Kidney capillary endothelial cell (primary cell): ENCODE measurements around the gene SF3A2.

Experiments
- DNase-seq: peaks from one replicate; pipeline ENCODE4 v3.0.0-alpha.2; 2018; ENCODE audit warnings: low spot score

The SF3A2 gene

DNA sequence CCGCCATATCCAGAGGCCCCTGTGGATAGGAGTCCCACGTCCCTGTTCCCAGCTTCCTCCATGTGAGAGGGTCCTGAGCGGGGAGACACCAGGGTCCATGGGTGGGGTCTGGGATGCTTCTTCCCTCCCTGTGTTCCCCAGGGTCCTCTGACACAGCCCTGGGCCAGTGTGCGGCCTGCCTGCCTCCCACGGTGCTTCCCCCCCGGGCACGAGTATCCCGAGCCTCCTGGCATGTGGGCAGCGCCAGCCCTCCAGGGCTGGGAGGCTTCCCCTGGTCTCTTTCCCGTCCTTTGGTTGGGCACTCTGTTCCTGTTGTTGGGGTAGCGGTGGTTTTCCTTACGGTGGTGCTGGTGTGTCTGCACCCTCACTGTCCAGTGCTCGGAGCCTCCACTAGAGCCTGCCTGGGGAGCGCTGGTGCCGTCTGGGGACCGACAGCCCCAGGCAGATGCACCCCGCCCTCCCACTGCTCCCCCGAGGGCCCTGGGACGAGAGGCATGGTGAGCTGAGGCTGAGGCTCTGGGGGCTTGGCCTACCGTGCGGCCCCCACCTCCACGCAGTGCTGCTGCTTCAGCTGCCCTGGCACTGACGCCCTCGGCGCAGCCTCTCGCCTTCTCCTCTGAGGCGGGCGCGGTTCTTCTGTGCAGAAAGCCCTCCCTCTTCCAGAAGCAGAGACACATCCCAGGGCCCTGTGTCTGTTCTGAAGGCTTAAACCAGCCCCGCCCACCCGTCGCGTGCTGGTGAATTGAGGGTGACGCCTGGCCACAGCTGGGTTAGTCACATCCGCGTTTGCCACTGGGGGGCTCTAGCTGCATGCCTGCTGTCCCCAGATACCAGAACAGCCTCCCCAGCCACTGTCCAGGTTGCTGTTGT, 28.4 kb upstream of the SF3A2 start:
- DNase-seq, result peak; percentile 76

DNA sequence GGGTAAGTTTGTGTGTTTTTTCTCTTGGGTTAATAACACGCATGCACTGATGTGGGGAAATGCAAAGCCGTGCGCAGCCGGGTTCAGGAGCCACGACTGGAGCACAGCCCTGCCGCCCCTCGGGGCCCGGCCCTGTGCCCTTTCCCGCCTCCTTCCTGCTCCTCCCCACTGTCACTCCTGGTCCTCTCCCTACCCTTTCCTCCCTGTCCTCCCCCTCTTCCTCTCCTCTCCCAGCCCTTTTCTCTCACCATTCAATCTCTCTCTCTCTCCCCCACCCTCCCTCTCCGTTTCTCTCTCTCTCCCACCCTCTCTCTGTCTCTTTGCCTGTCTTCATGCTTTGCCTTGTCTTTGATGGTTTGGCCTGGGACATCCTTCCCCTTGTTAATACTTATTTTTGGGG, 27.6 kb upstream of the SF3A2 start:
- no peak for DNase-seq

DNA sequence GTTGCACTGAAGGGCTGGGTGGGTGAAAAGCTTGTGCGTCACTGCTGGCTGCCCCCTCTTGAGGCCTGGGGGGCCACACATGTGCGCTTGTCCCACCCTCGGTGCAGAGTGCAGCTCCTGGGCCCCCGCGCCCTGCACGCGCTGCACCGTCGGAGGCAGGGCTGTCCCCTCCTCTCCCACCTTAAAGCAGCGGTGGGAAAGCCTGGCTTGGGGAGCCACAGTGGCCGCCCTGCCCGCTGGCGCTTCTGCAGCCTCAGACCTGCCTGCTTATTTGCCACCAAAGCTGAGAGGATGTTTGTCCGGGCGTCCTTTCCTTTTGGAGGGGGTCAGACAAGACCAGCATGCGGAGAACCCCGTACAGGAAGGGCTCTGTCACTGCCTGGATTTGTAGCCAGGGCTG, 27.2 kb upstream of the SF3A2 start:
- no peak for DNase-seq

DNA sequence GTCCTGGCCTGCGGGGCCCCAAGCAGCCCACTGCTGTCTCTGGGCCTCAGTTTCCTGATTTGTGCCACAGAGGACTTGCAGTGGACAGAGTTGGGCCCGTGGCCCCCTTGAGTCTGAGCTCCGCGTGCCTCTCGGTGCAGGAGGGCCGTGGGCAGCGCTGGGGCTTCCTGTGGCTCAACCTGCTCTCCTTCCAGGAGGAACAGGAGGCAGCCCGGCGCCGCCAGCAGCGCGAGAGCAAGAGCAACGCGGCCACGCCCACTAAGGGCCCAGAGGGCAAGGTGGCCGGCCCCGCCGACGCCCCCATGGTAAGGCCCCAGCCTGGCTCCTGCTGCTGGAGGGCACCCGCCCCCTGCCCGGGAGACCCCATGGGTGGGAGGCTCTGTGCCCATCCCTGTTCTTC, 26.4 kb upstream of the SF3A2 start:
- DNase-seq, result no peak

DNA sequence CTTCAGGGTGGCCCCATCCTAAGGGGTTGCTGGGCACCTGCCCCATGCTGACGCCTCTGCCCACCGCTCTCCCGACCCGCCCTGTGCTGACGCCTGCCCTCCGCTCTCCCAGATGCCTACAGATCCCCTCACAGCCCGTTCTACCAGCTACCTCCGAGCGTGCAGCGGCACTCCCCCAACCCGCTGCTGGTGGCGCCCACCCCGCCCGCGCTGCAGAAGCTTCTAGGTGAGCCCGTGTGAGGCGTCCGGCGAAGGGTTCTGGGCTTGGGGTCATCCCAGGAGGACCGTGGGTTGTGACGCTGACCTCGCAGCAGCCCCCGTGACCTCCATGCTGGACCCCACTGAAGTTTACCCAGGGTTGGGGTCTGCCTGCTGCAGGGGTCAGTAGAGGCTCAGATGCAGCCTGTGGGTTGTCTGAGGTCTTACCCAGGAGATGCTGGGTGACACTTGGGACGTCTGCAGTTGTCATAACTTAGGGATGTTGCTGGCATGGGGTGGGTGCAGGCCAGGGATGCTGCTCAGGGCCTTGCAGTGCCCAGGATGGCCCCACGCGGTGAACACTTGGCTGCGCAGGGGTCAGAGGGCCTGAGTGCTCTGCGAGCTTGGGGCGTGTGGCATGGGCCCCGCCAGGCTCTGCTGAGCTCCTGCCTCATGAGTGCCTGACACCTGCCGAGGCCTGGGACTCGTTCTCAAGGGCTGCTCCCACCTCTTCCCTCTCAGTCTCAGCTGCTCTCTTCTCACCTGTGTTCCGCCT, 25.5 kb upstream of the SF3A2 start:
- DNase-seq, result no peak

DNA sequence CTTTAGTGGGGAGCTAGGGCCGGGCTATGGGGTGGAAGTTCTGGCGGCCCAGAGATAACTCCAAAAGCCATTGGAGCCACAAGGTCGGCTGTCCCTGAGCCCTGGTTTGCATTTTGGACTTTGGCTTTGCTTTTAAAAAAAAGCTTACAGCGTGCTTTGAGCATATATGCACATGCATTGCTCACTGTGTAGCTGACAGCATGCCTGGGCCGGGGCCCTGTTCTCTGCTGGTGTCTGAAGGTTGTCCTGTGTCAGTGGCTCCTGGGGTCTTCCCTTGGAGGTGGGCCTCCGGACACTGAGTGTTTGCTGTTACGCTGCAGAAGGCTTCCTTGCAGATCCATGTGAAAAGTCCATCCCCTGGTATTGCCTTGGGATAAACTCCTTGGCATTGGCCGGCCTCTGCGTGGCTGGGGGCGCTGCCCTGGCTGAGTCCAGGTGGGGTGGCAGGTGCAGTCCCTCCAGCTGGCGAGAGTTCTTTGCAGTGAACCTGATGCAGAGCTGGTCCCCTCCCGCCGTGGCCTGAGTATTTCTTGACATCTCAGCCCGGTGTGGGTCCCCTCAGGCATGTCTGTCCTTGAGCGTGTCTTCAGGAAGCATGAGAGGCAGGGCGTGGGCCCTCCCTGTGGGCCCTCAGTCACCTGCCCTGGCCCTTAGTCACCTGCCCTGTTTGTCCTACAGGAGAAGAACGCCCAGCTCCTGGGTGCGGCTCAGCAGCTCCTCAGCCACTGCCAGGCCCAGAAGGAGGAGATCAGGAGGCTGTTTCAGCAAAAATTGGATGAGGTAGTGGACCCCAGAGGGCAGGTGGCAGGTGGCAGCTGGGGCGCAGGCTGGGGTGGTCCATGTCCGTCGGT, 23.5 kb upstream of the SF3A2 start:
- DNase-seq, result no peak

DNA sequence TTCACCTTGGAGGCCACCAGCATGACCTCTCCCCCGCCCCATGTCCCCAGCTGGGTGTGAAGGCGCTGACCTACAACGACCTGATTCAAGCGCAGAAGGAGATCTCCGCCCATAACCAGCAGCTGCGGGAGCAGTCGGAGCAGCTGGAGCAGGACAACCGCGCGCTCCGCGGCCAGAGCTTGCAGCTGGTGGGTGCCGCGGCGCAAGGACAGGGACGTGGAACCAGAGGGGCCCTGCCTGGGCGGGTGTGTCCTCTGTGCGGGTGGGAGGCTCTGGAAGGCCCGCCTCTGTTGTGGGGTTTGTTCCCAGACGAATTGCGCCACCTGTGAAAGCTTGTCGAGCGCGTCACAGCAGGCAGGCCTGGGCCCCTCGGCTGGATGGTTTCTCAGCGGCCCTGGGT, 22.8 kb upstream of the SF3A2 start:
- DNase-seq, result no peak

DNA sequence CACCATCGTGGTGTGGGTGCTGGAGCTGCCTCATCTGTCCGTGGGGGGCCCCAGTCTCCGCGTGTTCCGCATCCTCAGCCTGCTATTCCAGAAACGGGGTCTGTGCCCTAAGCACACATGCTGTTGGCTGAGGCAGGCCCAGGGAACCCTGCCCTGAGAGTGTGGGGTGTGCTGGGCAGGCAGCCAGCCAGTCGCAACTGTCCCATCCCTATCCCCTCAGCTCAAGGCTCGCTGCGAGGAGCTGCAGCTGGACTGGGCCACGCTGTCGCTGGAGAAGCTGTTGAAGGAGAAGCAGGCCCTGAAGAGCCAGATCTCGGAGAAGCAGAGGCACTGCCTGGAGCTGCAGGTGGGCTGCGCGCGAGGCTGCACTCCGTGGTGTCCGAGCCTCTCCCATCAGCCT, 22.4 kb upstream of the SF3A2 start:
- no peak for DNase-seq

DNA sequence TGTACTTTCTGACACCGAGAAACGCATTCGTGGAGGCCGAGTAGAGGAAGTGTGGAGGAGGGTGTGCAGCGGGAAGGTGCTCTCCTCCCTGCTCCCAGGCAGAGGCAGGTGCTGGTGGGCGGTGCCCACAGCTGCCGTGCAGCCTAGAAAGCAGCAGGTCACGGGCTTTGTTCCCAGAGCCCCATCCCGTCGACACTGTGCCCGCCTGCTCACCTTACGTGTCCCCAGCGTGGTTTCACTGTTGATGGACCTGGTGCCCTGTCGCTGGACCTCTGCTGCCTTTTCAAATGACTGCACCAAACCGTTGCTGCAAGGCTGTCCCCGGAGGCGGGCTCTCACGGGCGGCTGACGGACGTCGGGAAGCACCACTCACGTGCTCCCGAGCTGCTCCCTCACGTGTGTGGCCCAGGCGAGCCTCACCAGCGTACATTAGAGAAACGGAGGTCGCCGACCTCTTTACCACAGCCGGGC, 21.3 kb upstream of the SF3A2 start:
- no peak for DNase-seq

DNA sequence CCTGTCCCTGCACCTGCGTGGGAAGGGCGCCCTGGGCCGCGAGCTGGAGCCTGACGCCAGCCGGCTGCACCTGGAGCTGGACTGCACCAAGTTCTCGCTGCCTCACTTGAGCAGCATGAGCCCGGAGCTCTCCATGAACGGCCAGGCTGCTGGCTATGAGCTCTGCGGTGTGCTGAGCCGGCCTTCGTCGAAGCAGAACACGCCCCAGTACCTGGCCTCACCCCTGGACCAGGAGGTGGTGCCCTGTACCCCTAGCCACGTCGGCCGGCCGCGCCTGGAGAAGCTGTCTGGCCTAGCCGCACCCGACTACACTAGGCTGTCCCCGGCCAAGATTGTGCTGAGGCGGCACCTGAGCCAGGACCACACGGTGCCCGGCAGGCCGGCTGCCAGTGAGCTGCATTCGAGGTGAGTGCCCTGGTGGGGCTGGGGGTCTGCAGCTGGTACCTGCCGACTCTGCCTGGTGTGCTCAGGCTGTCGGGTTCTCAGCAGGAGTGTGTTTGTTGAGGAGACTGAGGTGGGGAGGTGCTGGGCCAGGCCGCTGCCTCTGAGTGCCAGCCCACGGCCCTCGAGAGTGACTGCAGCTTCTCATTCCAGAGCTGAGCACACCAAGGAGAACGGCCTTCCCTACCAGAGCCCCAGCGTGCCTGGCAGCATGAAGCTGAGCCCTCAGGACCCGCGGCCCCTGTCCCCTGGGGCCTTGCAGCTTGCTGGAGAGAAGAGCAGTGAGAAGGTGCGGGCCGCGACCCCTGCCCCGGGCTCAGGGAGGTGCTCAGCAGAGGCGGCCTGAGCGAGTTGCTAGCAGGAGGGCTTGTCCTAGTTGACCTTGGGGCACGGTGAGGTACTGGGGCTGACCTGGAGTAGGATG, 20.0 kb upstream of the SF3A2 start:
- no peak for DNase-seq

DNA sequence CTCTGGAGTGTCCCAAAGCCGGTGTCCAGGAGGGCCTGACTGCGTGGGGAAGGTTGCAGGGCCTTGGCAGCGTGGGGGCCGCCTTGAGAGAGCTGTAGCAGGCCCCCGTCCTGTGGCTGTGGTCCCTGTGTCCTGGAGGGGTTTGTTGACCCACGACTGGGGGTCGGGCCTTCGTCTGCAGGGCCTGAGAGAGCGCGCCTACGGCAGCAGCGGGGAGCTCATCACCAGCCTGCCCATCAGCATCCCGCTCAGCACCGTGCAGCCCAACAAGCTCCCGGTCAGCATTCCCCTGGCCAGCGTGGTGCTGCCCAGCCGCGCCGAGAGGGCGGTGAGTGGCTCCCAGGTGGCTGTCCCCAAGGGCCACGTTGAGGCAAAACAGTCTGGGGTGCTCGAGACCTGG, 19.0 kb upstream of the SF3A2 start:
- no peak for DNase-seq

DNA sequence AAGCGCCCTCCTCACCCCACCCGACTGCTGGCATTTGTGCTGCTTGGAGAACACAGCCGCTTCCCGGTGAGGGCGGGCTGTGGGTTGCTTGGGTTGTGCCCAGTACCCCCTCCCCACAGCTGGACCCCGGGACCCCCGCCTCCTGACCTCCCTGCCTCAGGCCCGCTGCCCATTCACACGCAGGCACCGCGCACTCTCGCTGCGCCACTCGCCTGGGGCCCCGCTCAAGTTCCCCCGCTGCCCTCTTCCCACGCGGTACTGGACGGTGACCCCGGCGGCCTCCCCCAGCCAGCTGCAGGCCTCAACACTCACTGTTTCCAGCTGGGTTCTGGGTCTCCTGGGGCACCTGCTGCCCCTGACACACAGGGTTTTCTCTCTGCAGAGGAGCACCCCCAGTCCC, 16.9 kb upstream of the SF3A2 start:
- no peak for DNase-seq

DNA sequence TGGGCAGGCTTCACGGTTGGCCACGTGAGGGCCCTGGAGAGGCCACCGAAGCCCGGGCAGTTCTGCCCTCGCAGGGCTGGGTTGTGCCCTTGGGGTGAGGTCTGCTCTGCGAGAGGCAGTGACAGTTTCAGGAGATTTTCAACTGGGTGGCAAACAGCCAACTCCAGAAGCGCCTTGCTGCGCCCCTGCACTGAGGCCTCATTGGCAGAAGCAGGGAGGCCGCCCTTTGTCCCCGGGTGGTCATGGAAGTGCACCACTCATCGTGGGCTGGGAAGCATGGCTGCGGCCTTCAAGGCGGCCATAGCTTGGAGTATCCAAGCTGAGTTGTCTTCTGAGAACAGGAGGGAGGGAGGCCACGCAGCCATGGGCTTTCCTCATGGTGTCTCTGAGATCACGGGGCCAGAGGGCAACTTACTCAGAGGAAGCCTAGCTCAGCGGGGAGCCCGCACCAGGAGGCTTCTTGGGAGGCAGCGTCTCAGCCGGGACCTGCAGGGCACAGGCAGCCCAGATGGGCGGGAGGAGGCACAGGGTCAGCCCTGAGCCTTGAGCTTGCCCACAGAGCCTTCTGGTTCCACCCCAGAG, 15.3 kb upstream of the SF3A2 start:
- DNase-seq, result no peak

DNA sequence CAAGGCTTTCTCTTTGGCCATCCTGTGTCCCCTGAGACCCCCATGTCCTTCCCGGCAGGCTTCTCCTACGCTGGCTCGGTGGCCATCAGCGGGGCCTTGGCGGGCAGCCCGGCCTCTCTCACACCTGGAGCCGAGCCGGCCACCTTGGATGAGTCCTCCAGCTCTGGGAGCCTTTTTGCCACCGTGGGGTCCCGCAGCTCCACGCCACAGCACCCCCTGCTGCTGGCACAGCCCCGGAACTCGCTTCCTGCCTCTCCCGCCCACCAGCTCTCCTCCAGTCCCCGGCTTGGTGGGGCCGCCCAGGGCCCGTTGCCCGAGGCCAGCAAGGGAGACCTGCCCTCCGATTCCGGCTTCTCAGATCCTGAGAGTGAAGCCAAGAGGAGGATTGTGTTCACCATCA, 14.7 kb upstream of the SF3A2 start:
- DNase-seq, result no peak

DNA sequence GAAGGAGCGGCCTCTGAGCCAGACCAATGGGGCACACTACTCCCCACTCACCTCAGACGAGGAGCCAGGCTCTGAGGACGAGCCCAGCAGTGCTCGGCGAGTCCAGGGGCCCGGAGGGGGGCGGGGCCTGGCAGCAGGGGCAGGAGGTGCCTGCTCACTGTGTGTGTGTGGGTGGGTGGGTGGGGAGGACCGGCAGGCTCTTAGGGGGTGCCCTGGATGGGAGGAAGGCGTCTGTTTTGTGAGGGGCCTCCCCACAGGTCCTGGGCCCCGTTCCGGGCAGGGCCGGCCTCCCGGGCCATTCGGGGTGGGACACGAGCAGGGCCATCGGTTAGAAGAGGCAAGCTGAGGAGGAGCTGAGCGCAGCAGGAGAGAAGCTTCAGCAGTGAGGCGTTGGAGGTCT, 13.2 kb upstream of the SF3A2 start:
- DNase-seq, result no peak

DNA sequence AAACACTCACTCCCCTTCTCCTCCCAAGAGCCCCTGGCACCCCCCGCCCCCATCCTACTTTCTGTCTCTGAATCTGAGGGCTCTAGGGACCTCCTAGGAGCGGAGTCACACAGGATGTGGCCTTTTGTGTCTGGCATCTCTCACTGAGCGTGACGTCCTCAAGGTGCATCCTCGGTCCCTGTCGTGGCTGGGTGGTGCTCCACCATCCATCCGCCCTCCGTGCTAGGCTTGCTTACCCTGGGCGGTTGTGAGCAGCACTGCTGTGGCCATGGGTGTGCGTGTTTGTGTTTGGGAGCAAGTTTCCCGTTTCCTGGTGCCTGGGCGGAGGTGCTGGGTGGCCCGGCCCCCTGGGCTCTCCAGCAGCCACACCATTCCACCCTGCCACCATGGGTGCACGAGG, 12.7 kb upstream of the SF3A2 start:
- no peak for DNase-seq

DNA sequence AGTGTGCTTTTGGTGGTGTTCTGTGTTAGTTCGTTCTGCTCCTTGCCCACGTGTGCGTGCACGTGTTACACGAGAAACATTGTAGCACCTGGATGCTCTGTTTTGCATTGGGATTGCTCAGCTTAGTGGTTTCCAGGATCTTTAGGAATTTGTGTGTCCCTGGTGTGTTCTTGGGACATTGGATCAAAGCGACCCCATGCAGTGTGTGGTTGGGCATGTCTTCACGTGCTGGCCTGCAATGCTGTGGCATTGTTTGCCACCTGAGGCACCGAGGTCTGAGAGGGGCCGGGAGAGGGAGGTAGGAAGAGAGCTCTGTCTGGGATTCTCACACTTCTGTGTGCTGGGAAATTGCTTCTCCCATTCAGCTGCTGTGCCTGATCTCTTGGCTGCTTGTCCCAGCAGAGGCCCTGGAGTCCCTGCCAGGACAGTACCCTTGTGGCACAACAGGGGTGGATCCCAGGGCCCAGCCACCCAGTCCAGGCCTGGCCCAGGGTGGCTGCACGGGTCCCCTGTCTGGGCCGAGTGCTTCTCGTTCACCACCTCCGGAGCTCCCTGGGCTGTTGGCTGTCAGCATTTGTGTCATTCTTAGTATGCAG, 11.8 kb upstream of the SF3A2 start:
- DNase-seq, result no peak

DNA sequence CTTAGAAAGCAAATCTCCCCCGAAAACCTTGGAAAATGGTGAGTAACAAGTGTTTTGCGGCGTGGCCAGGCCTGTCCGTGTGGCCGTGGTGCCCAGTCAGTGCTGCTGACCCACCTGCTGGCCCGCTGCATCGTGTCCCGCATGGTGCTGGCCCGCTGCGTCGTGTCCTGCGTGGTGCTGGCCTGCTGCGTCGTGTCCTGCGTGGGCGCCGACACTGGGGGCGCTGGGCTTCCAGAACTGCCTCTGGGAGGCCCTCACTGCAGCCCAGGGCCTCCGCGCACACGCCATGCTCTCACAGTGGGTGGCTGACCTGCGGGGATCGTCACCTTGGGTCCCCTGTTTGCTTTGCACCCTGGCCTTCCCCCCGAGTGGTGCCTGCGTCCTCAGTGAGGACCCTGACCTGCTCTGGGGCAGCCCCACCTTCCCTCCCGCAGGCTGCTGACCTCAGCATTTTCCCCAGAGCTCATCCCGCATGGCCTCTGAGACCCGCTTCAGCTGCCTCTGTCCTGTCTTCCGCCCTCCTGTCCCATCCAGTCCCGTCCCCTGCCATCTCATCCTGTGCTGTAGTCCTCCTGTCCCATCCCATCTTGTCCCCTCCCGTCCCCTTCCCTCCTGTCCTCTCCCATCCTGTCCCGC, 11.1 kb upstream of the SF3A2 start:
- DNase-seq, result no peak

DNA sequence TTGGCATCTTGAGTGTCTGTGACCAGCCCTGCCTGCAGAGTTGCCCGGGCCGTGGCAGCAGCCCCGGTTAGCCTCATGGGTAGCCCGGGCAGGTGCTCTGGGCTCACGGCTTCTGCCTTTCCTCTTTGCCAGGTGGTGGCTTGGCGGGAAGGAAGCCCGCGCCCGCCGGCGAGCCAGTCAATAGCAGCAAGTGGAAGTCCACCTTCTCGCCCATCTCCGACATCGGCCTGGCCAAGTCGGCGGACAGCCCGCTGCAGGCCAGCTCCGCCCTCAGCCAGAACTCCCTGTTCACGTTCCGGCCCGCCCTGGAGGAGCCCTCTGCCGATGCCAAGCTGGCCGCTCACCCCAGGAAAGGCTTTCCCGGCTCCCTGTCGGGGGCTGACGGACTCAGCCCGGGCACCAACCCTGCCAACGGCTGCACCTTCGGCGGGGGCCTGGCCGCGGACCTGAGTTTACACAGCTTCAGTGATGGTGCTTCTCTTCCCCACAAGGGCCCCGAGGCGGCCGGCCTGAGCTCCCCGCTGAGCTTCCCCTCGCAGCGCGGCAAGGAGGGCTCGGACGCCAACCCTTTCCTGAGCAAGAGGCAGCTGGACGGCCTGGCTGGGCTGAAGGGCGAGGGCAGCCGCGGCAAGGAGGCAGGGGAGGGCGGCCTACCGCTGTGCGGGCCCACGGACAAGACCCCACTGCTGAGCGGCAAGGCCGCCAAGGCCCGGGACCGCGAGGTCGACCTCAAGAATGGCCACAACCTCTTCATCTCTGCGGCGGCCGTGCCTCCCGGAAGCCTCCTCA, 10.4 kb upstream of the SF3A2 start:
- DNase-seq, result no peak
